Central memory CD8-positive, alpha-beta T cell (primary cell): ENCODE measurements around the gene APC2.
"Not testable (repeated sequence)": the region's sequence is repeated elsewhere in the genome, so short reads cannot be mapped to it uniquely, and the experiment has no call there.

ENCODE experiments used
- ATAC-seq: fragments of 150-1000 bp; cut with Tn5 transposase; replicated peaks from 2 replicates; pipeline ENCODE4 v1.10.0; 2022; ENCODE audit warnings: mild to moderate bottlenecking, moderate FRiP score, moderate number of reproducible peaks; ENCODE audit not compliant: poor library complexity, severe bottlenecking; ENCODE audit errors: extremely low read depth
- DNase-seq, 2 donors: peaks; one replicate each; pipeline ENCODE4 v3.0.0; 2021; ENCODE audit warnings: low spot score in 2 of 2
- H3K27ac Mint-ChIP-seq: one replicate; pipeline ENCODE4 v1.8.0; 2022; ENCODE audit warnings: low read depth, mild to moderate bottlenecking, moderate library complexity, mixed read lengths
- H3K27me3 Mint-ChIP-seq: one replicate; pipeline ENCODE4 v1.8.0; 2022; ENCODE audit warnings: mixed read lengths
- H3K36me3 Mint-ChIP-seq: one replicate; pipeline ENCODE4 v1.8.0; 2022; ENCODE audit warnings: mild to moderate bottlenecking, moderate library complexity, mixed read lengths; ENCODE audit not compliant: insufficient read depth
- H3K4me1 Mint-ChIP-seq: one replicate; pipeline ENCODE4 v1.8.0; 2022; ENCODE audit warnings: mixed read lengths
- H3K4me3 Mint-ChIP-seq: one replicate; pipeline ENCODE4 v1.8.0; 2022; ENCODE audit warnings: mild to moderate bottlenecking, moderate library complexity, mixed read lengths
- H3K9me3 Mint-ChIP-seq: one replicate; pipeline ENCODE4 v1.8.0; 2022; ENCODE audit warnings: mixed read lengths

The APC2 gene

GRCh38 chr19:1418951-1419738 lies 30.8 kb upstream of the APC2 start:
- Mint-ChIP-seq H3K4me3 (no peak overlapping the region), H3K9me3 (no peaks in the 10 kb centered on the region), H3K36me3 (peaks cover 68% of the 10 kb centered on the region), H3K27ac (no peak overlapping the region), H3K27me3 (no peaks in the 10 kb centered on the region), H3K4me1 (peaks cover 36% of the 10 kb centered on the region)
- DNase-seq (no peak), ATAC-seq (no peak)

- peaks cover 32% of the 10 kb centered on the region for H3K4me1 Mint-ChIP-seq
- ATAC-seq, H3K27ac Mint-ChIP-seq, H3K9me3 Mint-ChIP-seq, H3K27me3 Mint-ChIP-seq, DNase-seq, H3K4me3 Mint-ChIP-seq: not testable (repeated sequence)
- peaks cover 70% of the 10 kb centered on the region for H3K36me3 Mint-ChIP-seq
These were observed 29.8 kb upstream of the APC2 start for GRCh38 chr19:1420085-1420484.

- DNase-seq: no peak
- peaks cover 27% of the 10 kb centered on the region for H3K4me1 Mint-ChIP-seq
- H3K27me3 Mint-ChIP-seq: no peaks in the 10 kb centered on the region
- no peak for ATAC-seq
- no peak overlapping the region for H3K27ac Mint-ChIP-seq
- H3K36me3 Mint-ChIP-seq: peaks cover 69% of the 10 kb centered on the region
- H3K4me3 Mint-ChIP-seq: no peak overlapping the region
- H3K9me3 Mint-ChIP-seq: no peaks in the 10 kb centered on the region
These were observed 29.3 kb upstream of the APC2 start for GRCh38 chr19:1420590-1420989.

- Mint-ChIP-seq H3K4me3 (no peak overlapping the region), H3K9me3 (no peaks in the 10 kb centered on the region), H3K4me1 (peaks cover 19% of the 10 kb centered on the region), H3K27me3 (no peaks in the 10 kb centered on the region), H3K36me3 (peaks cover 63% of the 10 kb centered on the region), H3K27ac (no peak overlapping the region)
- ATAC-seq (no peak), DNase-seq (no peak)
These were observed 28.5 kb upstream of the APC2 start for GRCh38 chr19:1421218-1421957.

GRCh38 chr19:1421958-1422305 lies 28.0 kb upstream of the APC2 start:
- Mint-ChIP-seq H3K4me1 (peaks cover 15% of the 10 kb centered on the region), H3K4me3 (no peak overlapping the region), H3K27ac (no peak overlapping the region), H3K27me3 (no peaks in the 10 kb centered on the region), H3K9me3 (no peaks in the 10 kb centered on the region), H3K36me3 (peaks cover 62% of the 10 kb centered on the region)
- no peak for DNase-seq
- no peak for ATAC-seq

GRCh38 chr19:1422360-1422759 lies 27.6 kb upstream of the APC2 start:
- no peak for ATAC-seq
- no peaks in the 10 kb centered on the region for H3K9me3 Mint-ChIP-seq
- no peak overlapping the region for H3K4me3 Mint-ChIP-seq
- no peak overlapping the region for H3K27ac Mint-ChIP-seq
- DNase-seq: no peak
- H3K4me1 Mint-ChIP-seq: peaks cover 11% of the 10 kb centered on the region
- peaks cover 62% of the 10 kb centered on the region for H3K36me3 Mint-ChIP-seq
- no peaks in the 10 kb centered on the region for H3K27me3 Mint-ChIP-seq

- no peaks in the 10 kb centered on the region for H3K27me3 Mint-ChIP-seq
- no peak overlapping the region for H3K27ac Mint-ChIP-seq
- H3K4me3 Mint-ChIP-seq: no peak overlapping the region
These were observed 27.0 kb upstream of the APC2 start for GRCh38 chr19:1422943-1423342.

GRCh38 chr19:1423436-1424191 lies 26.3 kb upstream of the APC2 start:
- Mint-ChIP-seq H3K9me3 (no peaks in the 10 kb centered on the region), H3K27me3 (no peaks in the 10 kb centered on the region), H3K4me3 (no peak overlapping the region), H3K4me1 (peaks cover 6% of the 10 kb centered on the region), H3K36me3 (peaks cover 63% of the 10 kb centered on the region), H3K27ac (no peak overlapping the region)
- DNase-seq (no peak), ATAC-seq (no peak)

More at GRCh38 chr19:1422943-1423342, 27.0 kb upstream of the APC2 start:
- DNase-seq: no peak
- no peak for ATAC-seq
- peaks cover 6% of the 10 kb centered on the region for H3K4me1 Mint-ChIP-seq
- no peaks in the 10 kb centered on the region for H3K9me3 Mint-ChIP-seq
- H3K36me3 Mint-ChIP-seq: peaks cover 62% of the 10 kb centered on the region

GRCh38 chr19:1424192-1424955 lies 25.5 kb upstream of the APC2 start:
- Mint-ChIP-seq H3K36me3 (peaks cover 58% of the 10 kb centered on the region), H3K9me3 (no peaks in the 10 kb centered on the region), H3K4me3 (no peak overlapping the region), H3K27me3 (no peaks in the 10 kb centered on the region), H3K4me1 (peaks cover 6% of the 10 kb centered on the region), H3K27ac (no peak overlapping the region)
- DNase-seq: no peak
- ATAC-seq: no peak

GRCh38 chr19:1425102-1425837 lies 24.7 kb upstream of the APC2 start:
- ATAC-seq (no peak), DNase-seq (no peak)
- Mint-ChIP-seq H3K4me3 (no peak overlapping the region), H3K9me3 (no peaks in the 10 kb centered on the region), H3K4me1 (peaks cover 6% of the 10 kb centered on the region), H3K27ac (no peak overlapping the region), H3K27me3 (no peaks in the 10 kb centered on the region), H3K36me3 (peaks cover 58% of the 10 kb centered on the region)

GRCh38 chr19:1425902-1426301 lies 24.0 kb upstream of the APC2 start:
- H3K27me3 Mint-ChIP-seq: no peaks in the 10 kb centered on the region
- H3K27ac Mint-ChIP-seq: no peak overlapping the region
- ATAC-seq: no peak
- H3K9me3 Mint-ChIP-seq: no peaks in the 10 kb centered on the region
- peaks cover 56% of the 10 kb centered on the region for H3K36me3 Mint-ChIP-seq
- H3K4me3 Mint-ChIP-seq: no peak overlapping the region
- DNase-seq: no peak
- H3K4me1 Mint-ChIP-seq: peaks cover 6% of the 10 kb centered on the region

GRCh38 chr19:1426736-1427135 lies 23.2 kb upstream of the APC2 start:
- H3K27ac Mint-ChIP-seq: no peak overlapping the region
- ATAC-seq (no peak), DNase-seq (no peak)
- no peaks in the 10 kb centered on the region for H3K9me3 Mint-ChIP-seq
- no peaks in the 10 kb centered on the region for H3K27me3 Mint-ChIP-seq
- H3K36me3 Mint-ChIP-seq: peaks cover 57% of the 10 kb centered on the region
- H3K4me1 Mint-ChIP-seq: peaks cover 6% of the 10 kb centered on the region
- H3K4me3 Mint-ChIP-seq: no peak overlapping the region
